Measurements from ENCODE around the gene CIB1. TPM values are rescaled to one million over a fixed set of nuclear protein-coding genes. Genes with fewer than 3 reads are reported as not detected.

Gene CIB1
- total RNA-seq, 1 donor from 2014 or later: 33.8 TPM

DNA sequence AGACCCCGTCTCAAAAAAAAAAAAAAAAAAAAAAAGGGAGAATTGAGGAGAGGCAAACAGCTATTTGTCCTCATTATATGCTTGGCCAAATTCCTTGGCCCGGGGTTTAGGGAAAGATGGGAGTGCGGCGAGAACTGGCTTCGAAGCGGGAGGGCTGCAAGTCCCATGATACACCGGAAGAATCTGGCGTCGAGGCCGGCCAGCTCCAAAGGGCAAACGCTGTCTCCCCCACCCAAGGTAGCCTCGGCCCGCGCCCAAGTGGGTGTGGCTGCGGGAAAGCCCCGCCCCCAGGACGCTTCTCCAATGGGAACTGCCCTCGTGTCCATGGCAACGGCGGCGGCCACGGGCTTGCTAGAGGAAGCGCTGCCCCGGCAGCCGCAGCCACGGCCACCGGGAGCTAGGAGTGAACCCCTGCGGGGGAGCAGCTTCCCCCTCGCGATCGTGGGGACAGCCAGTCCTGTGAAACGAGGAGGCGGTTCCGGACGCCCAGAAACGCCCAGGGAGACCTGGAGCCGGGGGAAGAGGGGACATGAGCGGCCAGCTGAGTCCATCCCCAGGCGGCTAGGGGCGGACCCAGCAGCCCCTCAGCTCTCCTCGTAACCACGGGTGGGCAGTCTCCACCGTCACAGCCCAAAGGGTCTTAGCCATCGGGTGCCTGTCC lies 15.6 kb upstream of the CIB1 start, which contains the start of gene TTLL13:
TSS of gene TTLL13 (plus strand) at position 354 of the 661 bp plus-strand sequence. CDS start 1,075 bp downstream, outside the sequence.
- Mint-ChIP-seq H3K4me1 (ENCODE audit: unreplicated experiment) (peaks cover 6% of the 10 kb centered on the region), H3K4me3 (ENCODE audit: unreplicated experiment) (peak within 1 kb of the TSS; percentile 76), H3K27me3 (ENCODE audit: unreplicated experiment) (no peaks in the 10 kb centered on the region), H3K27ac (ENCODE audit: unreplicated experiment) (peak within 1 kb of the TSS; percentile 50), H3K9me3 (ENCODE audit: unreplicated experiment) (no peaks in the 10 kb centered on the region), H3K36me3 (ENCODE audit: unreplicated experiment) (no peaks in the 10 kb centered on the region)
- peak; percentile 98 for DNase-seq (ENCODE audit: extremely low spot score, unreplicated experiment)
- TF ChIP-seq, protein P1, sequence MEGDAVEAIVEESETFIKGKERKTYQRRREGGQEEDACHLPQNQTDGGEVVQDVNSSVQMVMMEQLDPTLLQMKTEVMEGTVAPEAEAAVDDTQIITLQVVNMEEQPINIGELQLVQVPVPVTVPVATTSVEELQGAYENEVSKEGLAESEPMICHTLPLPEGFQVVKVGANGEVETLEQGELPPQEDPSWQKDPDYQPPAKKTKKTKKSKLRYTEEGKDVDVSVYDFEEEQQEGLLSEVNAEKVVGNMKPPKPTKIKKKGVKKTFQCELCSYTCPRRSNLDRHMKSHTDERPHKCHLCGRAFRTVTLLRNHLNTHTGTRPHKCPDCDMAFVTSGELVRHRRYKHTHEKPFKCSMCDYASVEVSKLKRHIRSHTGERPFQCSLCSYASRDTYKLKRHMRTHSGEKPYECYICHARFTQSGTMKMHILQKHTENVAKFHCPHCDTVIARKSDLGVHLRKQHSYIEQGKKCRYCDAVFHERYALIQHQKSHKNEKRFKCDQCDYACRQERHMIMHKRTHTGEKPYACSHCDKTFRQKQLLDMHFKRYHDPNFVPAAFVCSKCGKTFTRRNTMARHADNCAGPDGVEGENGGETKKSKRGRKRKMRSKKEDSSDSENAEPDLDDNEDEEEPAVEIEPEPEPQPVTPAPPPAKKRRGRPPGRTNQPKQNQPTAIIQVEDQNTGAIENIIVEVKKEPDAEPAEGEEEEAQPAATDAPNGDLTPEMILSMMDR (IDR thresholded peaks at IDR 0.05): no peak

DNA sequence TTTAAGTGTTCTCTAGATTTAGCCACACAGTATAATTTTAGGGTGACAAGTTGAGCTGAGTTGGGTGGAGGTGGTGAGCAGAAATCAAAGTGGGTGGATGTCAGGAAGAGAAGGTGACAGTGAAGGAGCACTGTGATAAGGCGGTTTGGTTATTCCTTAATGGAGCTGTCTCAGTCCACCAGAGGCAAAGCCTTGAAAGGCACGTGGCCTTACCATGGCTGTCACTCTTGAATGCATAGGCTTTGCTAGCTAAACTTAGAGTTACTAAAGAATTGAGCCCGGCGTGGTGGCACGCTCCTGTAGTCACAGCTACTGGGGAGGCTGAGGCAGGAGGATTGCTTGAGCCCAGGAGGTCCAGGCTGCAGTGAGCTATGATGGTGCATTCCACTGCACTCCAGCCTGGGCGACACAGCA lies 15.1 kb upstream of the CIB1 start:
- no peak for DNase-seq (ENCODE audit: extremely low spot score, unreplicated experiment)
- TF ChIP-seq, protein P1 (IDR thresholded peaks at IDR 0.05): no peak
- Mint-ChIP-seq H3K27me3 (ENCODE audit: unreplicated experiment) (no peaks in the 10 kb centered on the region), H3K27ac (ENCODE audit: unreplicated experiment) (peak overlapping the region; percentile 50), H3K36me3 (ENCODE audit: unreplicated experiment) (no peaks in the 10 kb centered on the region), H3K9me3 (ENCODE audit: unreplicated experiment) (no peaks in the 10 kb centered on the region), H3K4me3 (ENCODE audit: unreplicated experiment) (peak overlapping the region; percentile 76), H3K4me1 (ENCODE audit: unreplicated experiment) (peaks cover 6% of the 10 kb centered on the region)

DNA sequence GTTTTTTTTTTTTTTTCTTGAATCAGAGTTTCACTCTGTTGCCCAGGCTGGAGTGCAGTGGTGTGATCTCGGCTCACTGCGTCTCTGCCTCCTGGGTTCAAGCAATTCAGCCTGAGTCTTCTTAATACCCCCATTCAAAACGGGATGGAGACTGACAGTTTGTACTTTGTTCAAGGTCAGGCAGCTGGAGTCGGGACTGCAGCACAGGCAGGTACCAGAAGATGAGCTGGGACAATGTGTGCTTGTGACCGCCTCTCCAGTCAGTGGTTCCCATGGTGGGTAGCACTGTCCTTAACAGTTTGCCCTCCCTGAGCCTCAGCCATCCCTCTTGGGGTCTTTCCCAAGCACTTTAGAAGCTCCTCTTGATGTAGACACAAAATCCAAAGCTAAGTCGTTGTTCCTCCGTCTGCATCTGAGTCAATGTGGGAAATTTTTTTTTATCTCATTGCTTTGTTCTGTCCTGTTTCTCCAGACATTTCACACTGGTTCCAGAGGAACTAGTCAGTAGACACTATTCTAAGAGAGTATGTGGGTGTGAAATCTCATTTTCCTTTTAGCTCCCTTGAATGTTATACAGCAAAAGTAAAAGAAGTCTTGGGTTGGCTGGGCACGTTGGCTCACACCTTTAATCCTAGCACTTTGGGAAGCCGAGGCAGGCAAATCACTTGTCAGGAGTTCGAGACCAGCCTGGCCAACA lies 10.3 kb upstream of the CIB1 start:
- no peaks in the 10 kb centered on the region for H3K9me3 Mint-ChIP-seq (ENCODE audit: unreplicated experiment)
- H3K27ac Mint-ChIP-seq (ENCODE audit: unreplicated experiment): no peak overlapping the region
- TF ChIP-seq, protein P1 (IDR thresholded peaks at IDR 0.05): no peak
- no peak overlapping the region for H3K4me3 Mint-ChIP-seq (ENCODE audit: unreplicated experiment)
- DNase-seq (ENCODE audit: extremely low spot score, unreplicated experiment): no peak
- H3K27me3 Mint-ChIP-seq (ENCODE audit: unreplicated experiment): no peaks in the 10 kb centered on the region
- H3K36me3 Mint-ChIP-seq (ENCODE audit: unreplicated experiment): peaks cover 3% of the 10 kb centered on the region
- no peaks in the 10 kb centered on the region for H3K4me1 Mint-ChIP-seq (ENCODE audit: unreplicated experiment)

DNA sequence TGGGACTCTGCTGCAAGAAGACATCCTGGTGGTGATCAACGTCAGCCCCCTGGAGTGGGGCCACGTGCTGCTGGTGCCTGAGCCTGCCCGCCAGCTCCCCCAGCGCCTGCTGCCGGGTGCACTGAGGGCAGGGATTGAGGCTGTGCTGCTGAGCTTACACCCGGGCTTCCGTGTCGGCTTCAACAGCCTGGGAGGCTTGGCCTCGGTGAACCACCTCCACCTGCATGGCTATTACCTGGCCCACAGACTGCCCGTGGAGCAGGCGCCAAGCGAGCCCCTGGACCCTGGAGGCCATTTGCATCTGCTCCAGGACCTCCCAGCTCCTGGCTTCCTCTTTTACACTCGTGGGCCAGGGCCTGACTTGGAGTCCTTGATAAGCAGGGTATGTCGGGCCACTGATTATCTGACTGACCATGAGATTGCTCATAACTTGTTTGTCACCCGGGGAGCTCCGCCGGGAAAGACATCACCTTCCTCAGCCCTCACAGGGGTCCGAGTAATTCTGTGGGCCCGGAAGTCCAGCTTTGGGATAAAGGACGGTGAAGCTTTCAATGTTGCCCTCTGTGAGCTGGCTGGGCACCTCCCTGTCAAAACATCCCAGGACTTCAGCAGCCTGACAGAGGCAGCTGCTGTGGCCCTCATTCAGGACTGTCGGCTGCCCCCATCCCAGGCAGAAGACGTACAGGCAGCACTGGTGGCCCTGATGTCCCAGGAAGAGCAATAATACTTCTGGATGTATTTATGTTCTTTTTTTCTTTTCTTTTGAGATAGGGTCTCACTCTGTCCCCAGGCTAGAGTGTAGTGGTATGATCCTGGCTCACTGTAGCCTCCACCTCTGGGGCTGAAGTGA lies 7.8 kb upstream of the CIB1 start:
- Mint-ChIP-seq H3K36me3 (ENCODE audit: unreplicated experiment) (peaks cover 10% of the 10 kb centered on the region), H3K27me3 (ENCODE audit: unreplicated experiment) (no peaks in the 10 kb centered on the region), H3K9me3 (ENCODE audit: unreplicated experiment) (no peaks in the 10 kb centered on the region), H3K4me1 (ENCODE audit: unreplicated experiment) (no peaks in the 10 kb centered on the region), H3K27ac (ENCODE audit: unreplicated experiment) (no peak overlapping the region), H3K4me3 (ENCODE audit: unreplicated experiment) (no peak overlapping the region)
- TF ChIP-seq, protein P1 (IDR thresholded peaks at IDR 0.05): no peak
- DNase-seq (ENCODE audit: extremely low spot score, unreplicated experiment): no peak

All from osteocyte (in vitro differentiated cells).